ENCODE data around the gene KIF24.

The KIF24 gene

GRCh38 chr9:34373749-34374148, 44.7 kb upstream of the KIF24 start:
- H3K27ac ChIP-seq (ENCODE audit: poor library complexity, severe bottlenecking), result no peak overlapping the region
- peaks cover 9% of the 10 kb centered on the region for H3K36me3 ChIP-seq (ENCODE audit: low read depth)
- TF ChIP-seq CTCF (IDR thresholded peaks at IDR 0.05; ENCODE audit: poor library complexity, severe bottlenecking), result no peak
- H3K4me1 ChIP-seq (ENCODE audit: insufficient read depth, poor library complexity, severe bottlenecking), result peaks cover 9% of the 10 kb centered on the region
- H3K9me3 ChIP-seq (ENCODE audit: severe bottlenecking), result no peaks in the 10 kb centered on the region
- ATAC-seq (ENCODE audit: low read depth), result no peak
- H3K4me3 ChIP-seq (ENCODE audit: severe bottlenecking), result no peak overlapping the region
- H3K27me3 ChIP-seq (ENCODE audit: insufficient read depth, poor library complexity, severe bottlenecking), result no peaks in the 10 kb centered on the region
- no peak for DNase-seq (ENCODE audit: low spot score)

- no peaks in the 10 kb centered on the region for H3K9me3 ChIP-seq (ENCODE audit: severe bottlenecking)
- no peak overlapping the region for H3K27ac ChIP-seq (ENCODE audit: poor library complexity, severe bottlenecking)
- ATAC-seq (ENCODE audit: low read depth), result no peak
- no peak for DNase-seq (ENCODE audit: low spot score)
- peaks cover 9% of the 10 kb centered on the region for H3K4me1 ChIP-seq (ENCODE audit: insufficient read depth, poor library complexity, severe bottlenecking)
- no peaks in the 10 kb centered on the region for H3K27me3 ChIP-seq (ENCODE audit: insufficient read depth, poor library complexity, severe bottlenecking)
- TF ChIP-seq CTCF (IDR thresholded peaks at IDR 0.05; ENCODE audit: poor library complexity, severe bottlenecking), result no peak
- H3K36me3 ChIP-seq (ENCODE audit: low read depth), result peaks cover 12% of the 10 kb centered on the region
- no peak overlapping the region for H3K4me3 ChIP-seq (ENCODE audit: severe bottlenecking)
Observed at GRCh38 chr9:34372467-34373011, 43.5 kb upstream of the KIF24 start.

- Histone ChIP-seq H3K27ac (ENCODE audit: poor library complexity, severe bottlenecking) (no peak overlapping the region), H3K4me3 (ENCODE audit: severe bottlenecking) (no peak overlapping the region), H3K36me3 (ENCODE audit: low read depth) (peaks cover 12% of the 10 kb centered on the region), H3K27me3 (ENCODE audit: insufficient read depth, poor library complexity, severe bottlenecking) (no peaks in the 10 kb centered on the region), H3K9me3 (ENCODE audit: severe bottlenecking) (no peaks in the 10 kb centered on the region), H3K4me1 (ENCODE audit: insufficient read depth, poor library complexity, severe bottlenecking) (peaks cover 9% of the 10 kb centered on the region)
- TF ChIP-seq CTCF (IDR thresholded peaks at IDR 0.05; ENCODE audit: poor library complexity, severe bottlenecking), result no peak
- ATAC-seq (ENCODE audit: low read depth) (no peak), DNase-seq (ENCODE audit: low spot score) (no peak)
Observed at GRCh38 chr9:34371886-34372466, 42.9 kb upstream of the KIF24 start.

GRCh38 chr9:34370970-34371880, 42.2 kb upstream of the KIF24 start:
- Histone ChIP-seq H3K9me3 (ENCODE audit: severe bottlenecking) (no peaks in the 10 kb centered on the region), H3K4me3 (ENCODE audit: severe bottlenecking) (no peak overlapping the region), H3K27me3 (ENCODE audit: insufficient read depth, poor library complexity, severe bottlenecking) (no peaks in the 10 kb centered on the region), H3K4me1 (ENCODE audit: insufficient read depth, poor library complexity, severe bottlenecking) (peaks cover 9% of the 10 kb centered on the region), H3K27ac (ENCODE audit: poor library complexity, severe bottlenecking) (no peak overlapping the region), H3K36me3 (ENCODE audit: low read depth) (peaks cover 12% of the 10 kb centered on the region)
- no peak for TF ChIP-seq CTCF (IDR thresholded peaks at IDR 0.05; ENCODE audit: poor library complexity, severe bottlenecking)
- DNase-seq (ENCODE audit: low spot score), result no peak
- ATAC-seq (ENCODE audit: low read depth), result no peak

All from RWPE2 (cell line).